Panc1 (cell line): ENCODE results near the gene IL22RA1.

Source experiments
- POLR2AphosphoS5 ChIP-seq: IDR thresholded peaks from 2 replicates; pipeline ENCODE4 v1.6.1; 2012; ENCODE audit warnings: mild to moderate bottlenecking, low read depth, low read length, moderate library complexity
- REST ChIP-seq, 2 experiments: IDR thresholded peaks; 2 replicates each; pipeline ENCODE4 v1.6.1; 2011 to 2012; ENCODE audit warnings: low read depth in 2 of 2, control low read depth in 1 of 2, low read length in 1 of 2, mild to moderate bottlenecking in 1 of 2, moderate library complexity in 1 of 2; ENCODE audit not compliant: insufficient read depth in 1 of 2
- TCF7L2 ChIP-seq: IDR thresholded peaks from 2 replicates; pipeline ENCODE4 v1.6.1; 2011; ENCODE audit warnings: mild to moderate bottlenecking, low read depth, low read length, inconsistent platforms
- TF ChIP-seq, protein P1 (sequence below): fragments of 450-650 bp; IDR thresholded peaks from 2 replicates; pipeline ENCODE4 v1.5.1; 2017; ENCODE audit warnings: mild to moderate bottlenecking

DNA sequence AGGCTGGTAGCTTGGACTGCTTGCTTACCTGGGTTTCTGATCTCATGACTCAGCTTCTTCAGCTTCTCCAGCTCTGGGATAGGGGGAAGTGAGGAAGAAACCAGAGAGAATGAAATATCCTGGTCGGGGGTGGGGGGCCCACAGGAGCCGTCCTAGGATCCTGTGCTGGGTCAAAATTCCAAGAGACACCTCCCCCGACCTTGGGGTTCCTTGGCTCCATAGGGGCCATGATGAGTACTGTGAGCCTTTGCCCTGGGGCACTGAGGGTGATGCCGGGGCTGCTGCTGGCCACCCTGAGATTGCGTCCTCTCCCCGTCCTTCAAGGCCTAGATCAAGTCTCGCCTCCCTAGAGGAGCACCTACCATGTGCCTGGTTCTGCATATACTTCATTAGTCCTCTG lies 71.0 kb downstream of the IL22RA1 start:
- TF ChIP-seq, protein P1, sequence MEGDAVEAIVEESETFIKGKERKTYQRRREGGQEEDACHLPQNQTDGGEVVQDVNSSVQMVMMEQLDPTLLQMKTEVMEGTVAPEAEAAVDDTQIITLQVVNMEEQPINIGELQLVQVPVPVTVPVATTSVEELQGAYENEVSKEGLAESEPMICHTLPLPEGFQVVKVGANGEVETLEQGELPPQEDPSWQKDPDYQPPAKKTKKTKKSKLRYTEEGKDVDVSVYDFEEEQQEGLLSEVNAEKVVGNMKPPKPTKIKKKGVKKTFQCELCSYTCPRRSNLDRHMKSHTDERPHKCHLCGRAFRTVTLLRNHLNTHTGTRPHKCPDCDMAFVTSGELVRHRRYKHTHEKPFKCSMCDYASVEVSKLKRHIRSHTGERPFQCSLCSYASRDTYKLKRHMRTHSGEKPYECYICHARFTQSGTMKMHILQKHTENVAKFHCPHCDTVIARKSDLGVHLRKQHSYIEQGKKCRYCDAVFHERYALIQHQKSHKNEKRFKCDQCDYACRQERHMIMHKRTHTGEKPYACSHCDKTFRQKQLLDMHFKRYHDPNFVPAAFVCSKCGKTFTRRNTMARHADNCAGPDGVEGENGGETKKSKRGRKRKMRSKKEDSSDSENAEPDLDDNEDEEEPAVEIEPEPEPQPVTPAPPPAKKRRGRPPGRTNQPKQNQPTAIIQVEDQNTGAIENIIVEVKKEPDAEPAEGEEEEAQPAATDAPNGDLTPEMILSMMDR: no peak
- TF ChIP-seq REST (IDR thresholded peaks at IDR 0.05; ENCODE audit: insufficient read depth in 1 of 2, low read depth in 2 of 2, low read length in 1 of 2): no peak
- TF ChIP-seq TCF7L2: no peak
- TF ChIP-seq POLR2AphosphoS5: no peak
